Neuronal stem cell (in vitro differentiated cells): ENCODE measurements around the gene TACR1.

Experiments
- DNase-seq: peaks from one replicate; pipeline ENCODE4 v3.0.0-alpha.2; 2013; ENCODE audit warnings: low spot score
- H2AFZ ChIP-seq: one replicate; pipeline ENCODE4 v1.6.1; 2013; ENCODE audit warnings: mild to moderate bottlenecking, low read length, inconsistent platforms
- H2AK5ac ChIP-seq: 2 replicates; pipeline ENCODE4 v1.6.1; 2013; ENCODE audit warnings: low read depth, mild to moderate bottlenecking, inconsistent platforms, low read length, moderate library complexity, mixed read lengths
- H2BK120ac ChIP-seq: 2 replicates; pipeline ENCODE4 v1.6.1; 2013; ENCODE audit warnings: low read depth, mild to moderate bottlenecking, inconsistent platforms, low read length, moderate library complexity, mixed read lengths
- H2BK12ac ChIP-seq: one replicate; pipeline ENCODE4 v1.6.1; 2013; ENCODE audit warnings: low read length, inconsistent platforms
- H2BK15ac ChIP-seq: 2 replicates; pipeline ENCODE4 v1.6.1; 2013; ENCODE audit warnings: mild to moderate bottlenecking, low read length, inconsistent platforms, mixed read lengths
- H2BK5ac ChIP-seq: one replicate; pipeline ENCODE4 v1.6.1; 2013; ENCODE audit warnings: inconsistent platforms, mild to moderate bottlenecking, low read length, moderate library complexity
- H3K14ac ChIP-seq: one replicate; pipeline ENCODE4 v1.6.1; 2013; ENCODE audit warnings: low read length, inconsistent platforms
- H3K18ac ChIP-seq: 2 replicates; pipeline ENCODE4 v1.6.1; 2013; ENCODE audit warnings: low read length, inconsistent platforms
- H3K23ac ChIP-seq: 2 replicates; pipeline ENCODE4 v1.6.1; 2013; ENCODE audit warnings: low read depth, mild to moderate bottlenecking, mixed read lengths, low read length, inconsistent platforms; ENCODE audit not compliant: poor library complexity
- H3K27ac ChIP-seq: replicated peaks from 3 replicates; pipeline ENCODE4 v1.5.1; 2013; ENCODE audit warnings: low read length, inconsistent platforms
- H3K27me3 ChIP-seq, 3 experiments: 2 replicates each; pipeline ENCODE4 v1.6.1; 2013; ENCODE audit warnings: low read length in 3 of 3, mild to moderate bottlenecking in 2 of 3, inconsistent platforms in 1 of 3, low read depth in 1 of 3, mixed read lengths in 1 of 3, moderate library complexity in 1 of 3; ENCODE audit not compliant: control insufficient read depth in 3 of 3, insufficient read depth in 3 of 3
- H3K36me3 ChIP-seq, 2 donors: replicated peaks in 1 of 2; 2 replicates each; pipeline ENCODE4 v1.6.1; 2013; ENCODE audit warnings: low read length in 2 of 2; ENCODE audit not compliant: control insufficient read depth in 2 of 2, insufficient read depth in 2 of 2
- H3K4ac ChIP-seq: 2 replicates; pipeline ENCODE4 v1.6.1; 2013; ENCODE audit warnings: inconsistent platforms, mild to moderate bottlenecking, low read length, moderate library complexity
- H3K4me1 ChIP-seq, 2 donors: 1 replicate in 1 of 2; 2 replicates in 1 of 2; pipeline ENCODE4 v1.6.1; 2013; ENCODE audit warnings: low read length in 2 of 2, low read depth in 1 of 2; ENCODE audit not compliant: control insufficient read depth in 2 of 2, insufficient read depth in 1 of 2
- H3K4me2 ChIP-seq: one replicate; pipeline ENCODE4 v1.6.1; 2013; ENCODE audit warnings: mild to moderate bottlenecking, low read length, inconsistent platforms; ENCODE audit not compliant: insufficient read depth, poor library complexity, severe bottlenecking
- H3K4me3 ChIP-seq, 2 donors: 2 replicates each; pipeline ENCODE4 v1.5.1; 2013; ENCODE audit warnings: low read length in 2 of 2, mild to moderate bottlenecking in 2 of 2, inconsistent platforms in 1 of 2, moderate library complexity in 1 of 2
- H3K79me1 ChIP-seq: one replicate; pipeline ENCODE4 v1.6.1; 2013; ENCODE audit warnings: low read depth, mild to moderate bottlenecking, inconsistent platforms, low read length, moderate library complexity
- H3K9ac ChIP-seq: one replicate; pipeline ENCODE4 v1.6.1; 2013; ENCODE audit warnings: mild to moderate bottlenecking, low read depth, low read length, inconsistent platforms; ENCODE audit not compliant: poor library complexity
- H3K9me3 ChIP-seq, 2 donors: replicated peaks in 1 of 2; 2 replicates each; pipeline versions ENCODE3 to v1.6.1; 2013; ENCODE audit warnings: low read length in 2 of 2, mild to moderate bottlenecking in 2 of 2, inconsistent platforms in 1 of 2, low read depth in 1 of 2, mixed read lengths in 1 of 2, moderate library complexity in 1 of 2; ENCODE audit not compliant: control insufficient read depth in 2 of 2, insufficient read depth in 1 of 2
- H4K8ac ChIP-seq: one replicate; pipeline ENCODE4 v1.6.1; 2013; ENCODE audit warnings: low read depth, mild to moderate bottlenecking, inconsistent platforms, low read length, moderate library complexity
- H4K91ac ChIP-seq: one replicate; pipeline ENCODE4 v1.6.1; 2013; ENCODE audit warnings: low read length, low read depth, mild to moderate bottlenecking, inconsistent platforms; ENCODE audit not compliant: poor library complexity
- WGBS, 2 donors: extraction: QIAGEN DNeasy Blood & Tissue Kit; methylation state at CpG; one replicate each; pipeline ENCODE4 v1.1.7; 2013; ENCODE audit warnings: missing lambda C conversion rate in 2 of 2, mixed read lengths in 1 of 2; ENCODE audit not compliant: insufficient read length in 2 of 2, insufficient replicate concordance in 1 of 2; ENCODE audit errors: extremely low coverage in 2 of 2; 5-methylcytosine and 5-hydroxymethylcytosine counted together

The TACR1 gene

DNA sequence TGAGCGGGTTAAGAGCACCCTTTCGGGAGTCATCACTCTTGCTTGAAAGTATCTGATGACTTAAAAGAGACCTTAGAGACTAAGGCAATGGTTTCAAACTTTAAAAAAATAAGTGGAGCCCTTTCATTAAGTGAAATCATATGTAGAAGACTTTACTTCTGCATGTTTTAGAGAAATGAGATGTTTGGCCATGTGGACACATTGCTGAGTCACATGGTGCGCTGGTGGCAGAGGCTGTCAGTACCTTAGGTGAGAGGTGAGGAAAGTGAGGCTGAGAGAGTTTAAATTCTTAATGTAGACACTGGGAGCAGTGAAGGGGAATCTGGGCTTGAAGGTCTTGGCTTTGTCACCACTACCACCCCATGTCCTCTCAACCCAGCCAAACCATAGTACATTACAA is 109.8 kb downstream of the TACR1 start:
- no peak for DNase-seq
- Histone ChIP-seq H3K4me1 (no peaks in the 10 kb centered on the region), H3K9ac (no peak overlapping the region), H2BK12ac (no peak overlapping the region), H3K27ac (no peak overlapping the region), H2AFZ (no peak overlapping the region), H3K14ac (no peak overlapping the region), H4K8ac (no peak overlapping the region), H3K79me1 (no peaks in the 10 kb centered on the region), H3K18ac (no peak overlapping the region), H3K9me3 (no peaks in the 10 kb centered on the region), H3K27me3 (no peaks in the 10 kb centered on the region), H2BK120ac (no peak overlapping the region), H3K36me3 (no peaks in the 10 kb centered on the region), H4K91ac (no peak overlapping the region), H2BK15ac (no peak overlapping the region), H3K4me3 (no peak overlapping the region), H2BK5ac (no peak overlapping the region), H3K4me2 (no peak overlapping the region), H3K23ac (no peak overlapping the region), H3K4ac (no peak overlapping the region), H2AK5ac (no peak overlapping the region)
- no CpG with 5 or more reads among the region's 3 CpGs for WGBS, 2 donors

DNA sequence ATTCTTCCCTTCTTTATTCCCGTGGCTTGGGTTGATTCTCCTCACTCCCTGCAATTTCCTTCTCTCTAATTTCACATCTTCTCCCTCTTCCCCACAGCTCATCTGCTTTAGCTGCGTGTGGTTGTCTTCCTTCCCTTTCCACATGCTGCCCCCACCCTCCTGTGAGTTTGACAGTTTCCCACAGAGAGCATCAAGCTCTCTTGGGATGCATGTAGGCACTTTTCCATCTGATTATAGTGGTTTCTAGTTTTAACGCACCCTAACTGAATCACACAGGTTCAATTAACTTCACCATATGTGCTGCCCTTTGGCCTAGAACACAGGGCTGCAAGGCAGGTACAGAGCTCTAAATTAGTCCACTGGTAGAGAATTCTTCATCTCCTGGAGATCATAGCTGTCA is 110.5 kb downstream of the TACR1 start:
- Histone ChIP-seq H3K18ac (no peak overlapping the region), H2BK12ac (no peak overlapping the region), H2BK15ac (no peak overlapping the region), H3K27ac (no peak overlapping the region), H3K9me3 (no peaks in the 10 kb centered on the region), H3K14ac (no peak overlapping the region), H3K23ac (no peak overlapping the region), H2AFZ (no peak overlapping the region), H3K4ac (no peak overlapping the region), H4K8ac (no peak overlapping the region), H2BK120ac (no peak overlapping the region), H2BK5ac (no peak overlapping the region), H3K4me3 (no peak overlapping the region), H3K4me2 (no peak overlapping the region), H3K4me1 (no peaks in the 10 kb centered on the region), H3K36me3 (no peaks in the 10 kb centered on the region), H3K27me3 (no peaks in the 10 kb centered on the region), H4K91ac (no peak overlapping the region), H3K9ac (no peak overlapping the region), H3K79me1 (no peaks in the 10 kb centered on the region), H2AK5ac (no peak overlapping the region)
- DNase-seq = no peak
- WGBS, 2 donors = no CpG with 5 or more reads among the region's 3 CpGs

- Histone ChIP-seq H3K23ac (no peak overlapping the region), H3K9me3 (no peaks in the 10 kb centered on the region), H3K79me1 (no peaks in the 10 kb centered on the region), H3K27me3 (no peaks in the 10 kb centered on the region), H2BK15ac (no peak overlapping the region), H3K4me3 (no peak overlapping the region), H2BK120ac (no peak overlapping the region), H4K8ac (no peak overlapping the region), H3K4me2 (no peak overlapping the region), H3K4ac (no peak overlapping the region), H3K36me3 (no peaks in the 10 kb centered on the region), H3K4me1 (no peaks in the 10 kb centered on the region), H2AFZ (no peak overlapping the region), H2AK5ac (no peak overlapping the region), H3K9ac (no peak overlapping the region), H3K18ac (peak overlapping the region; percentile 89), H2BK12ac (no peak overlapping the region), H4K91ac (no peak overlapping the region), H3K14ac (no peak overlapping the region), H3K27ac (no peak overlapping the region), H2BK5ac (no peak overlapping the region)
- no peak for DNase-seq
- no CpG with 5 or more reads among the region's 2 CpGs for WGBS, 2 donors
Measured at GRCh38 chr2:75087736-75088135, 111.6 kb downstream of the TACR1 start.

DNA sequence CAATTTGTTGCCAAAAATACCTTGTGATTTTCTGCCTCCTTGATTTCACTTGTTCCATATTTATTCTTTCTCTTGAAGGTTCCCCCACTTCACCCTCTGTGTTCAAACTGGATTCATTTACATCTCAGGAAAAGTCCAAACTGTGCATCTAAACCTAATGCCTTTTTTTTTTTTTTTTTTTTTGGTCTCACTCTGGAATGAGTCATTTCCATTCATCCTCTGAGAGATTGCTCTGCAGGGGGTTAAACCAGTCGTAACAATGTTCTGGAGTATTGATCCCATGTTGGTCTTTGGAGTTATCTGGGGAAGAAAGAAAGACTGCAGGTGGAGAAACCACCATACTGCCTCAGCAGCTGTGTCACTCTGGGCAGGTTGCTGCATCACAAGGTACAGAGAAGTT is 119.7 kb downstream of the TACR1 start:
- peaks cover 0 to 3% of the 10 kb centered on the region in 2 donors for H3K4me1 ChIP-seq
- H3K9ac ChIP-seq = no peak overlapping the region
- H3K4me3 ChIP-seq = no peak overlapping the region
- no peak overlapping the region for H3K4me2 ChIP-seq
- no peak overlapping the region for H2AFZ ChIP-seq
- H3K18ac ChIP-seq = no peak overlapping the region
- no peaks in the 10 kb centered on the region for H3K79me1 ChIP-seq
- no peak overlapping the region for H4K91ac ChIP-seq
- no peak overlapping the region for H2BK5ac ChIP-seq
- no peaks in the 10 kb centered on the region for H3K36me3 ChIP-seq
- H2BK15ac ChIP-seq = no peak overlapping the region
- no peak overlapping the region for H2BK120ac ChIP-seq
- no peaks in the 10 kb centered on the region for H3K9me3 ChIP-seq
- no CpG with 5 or more reads among the region's 1 CpG for WGBS, 2 donors
- no peak overlapping the region for H3K27ac ChIP-seq
- no peak overlapping the region for H3K14ac ChIP-seq
- H3K27me3 ChIP-seq = no peaks in the 10 kb centered on the region
- no peak overlapping the region for H2AK5ac ChIP-seq
- no peak for DNase-seq
- H3K4ac ChIP-seq = no peak overlapping the region
- H2BK12ac ChIP-seq = no peak overlapping the region
- no peak overlapping the region for H4K8ac ChIP-seq
- no peak overlapping the region for H3K23ac ChIP-seq
